C4-2B (cell line): ENCODE results near the gene PALLD.

Experiments used
- H3K27ac ChIP-seq: fragments of 450-650 bp; 2 replicates; pipeline ENCODE4 v1.5.1; 2017
- ZFX ChIP-seq: fragments of 450-650 bp; IDR thresholded peaks from 2 replicates; pipeline ENCODE4 v1.6.1; 2017
- TF ChIP-seq, protein P1 (sequence below): fragments of 450-650 bp; conservative IDR thresholded peaks from 2 replicates; pipeline ENCODE4 v1.5.1; 2017; ENCODE audit warnings: mild to moderate bottlenecking

PALLD gene

DNA sequence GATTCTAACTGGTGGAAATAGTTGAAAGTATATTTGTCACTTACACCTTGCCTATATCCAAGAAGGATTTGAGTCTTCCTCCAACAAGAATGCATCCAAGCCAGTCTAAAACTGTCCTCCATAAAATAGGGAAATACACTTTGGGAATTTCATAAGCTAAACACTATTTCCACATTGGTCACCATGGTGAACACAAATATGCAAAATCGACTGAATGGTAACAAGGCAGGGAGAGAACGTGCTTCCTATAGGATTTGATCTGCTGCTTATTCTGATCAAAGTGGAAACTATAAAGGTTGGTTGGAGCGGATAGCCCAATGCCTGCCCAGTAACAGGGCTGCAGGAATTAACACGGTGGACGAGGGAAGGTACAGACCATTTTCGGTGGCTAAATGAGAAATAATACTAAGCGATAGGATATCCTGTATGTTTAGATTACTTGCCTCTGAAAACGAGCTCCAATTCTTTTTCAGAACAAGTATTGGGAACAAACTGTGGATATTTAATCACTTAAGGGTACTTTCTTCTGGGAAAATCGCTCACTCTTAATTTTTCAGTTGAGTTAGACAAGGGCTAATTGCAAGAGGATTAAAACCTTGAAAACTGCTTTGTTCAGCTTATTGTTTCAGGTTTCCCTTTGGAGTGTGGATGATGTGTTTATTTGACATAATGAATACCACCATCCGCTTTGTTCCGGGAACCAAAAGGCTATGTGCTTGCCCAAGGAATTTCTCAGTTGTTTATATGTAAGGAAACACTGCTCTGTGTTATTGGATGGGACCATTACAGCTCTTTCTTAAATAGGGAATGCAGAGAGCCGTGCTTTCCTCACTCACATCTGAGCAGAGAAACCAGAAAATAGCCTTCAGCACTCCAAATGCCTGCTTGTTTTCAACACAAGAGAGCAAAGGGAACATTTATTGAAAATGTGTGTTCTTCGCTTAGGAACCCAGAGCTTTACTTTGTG lies 318.8 kb downstream of the PALLD start:
- no peak overlapping the region for H3K27ac ChIP-seq
- no peak for TF ChIP-seq ZFX
- TF ChIP-seq, protein P1, sequence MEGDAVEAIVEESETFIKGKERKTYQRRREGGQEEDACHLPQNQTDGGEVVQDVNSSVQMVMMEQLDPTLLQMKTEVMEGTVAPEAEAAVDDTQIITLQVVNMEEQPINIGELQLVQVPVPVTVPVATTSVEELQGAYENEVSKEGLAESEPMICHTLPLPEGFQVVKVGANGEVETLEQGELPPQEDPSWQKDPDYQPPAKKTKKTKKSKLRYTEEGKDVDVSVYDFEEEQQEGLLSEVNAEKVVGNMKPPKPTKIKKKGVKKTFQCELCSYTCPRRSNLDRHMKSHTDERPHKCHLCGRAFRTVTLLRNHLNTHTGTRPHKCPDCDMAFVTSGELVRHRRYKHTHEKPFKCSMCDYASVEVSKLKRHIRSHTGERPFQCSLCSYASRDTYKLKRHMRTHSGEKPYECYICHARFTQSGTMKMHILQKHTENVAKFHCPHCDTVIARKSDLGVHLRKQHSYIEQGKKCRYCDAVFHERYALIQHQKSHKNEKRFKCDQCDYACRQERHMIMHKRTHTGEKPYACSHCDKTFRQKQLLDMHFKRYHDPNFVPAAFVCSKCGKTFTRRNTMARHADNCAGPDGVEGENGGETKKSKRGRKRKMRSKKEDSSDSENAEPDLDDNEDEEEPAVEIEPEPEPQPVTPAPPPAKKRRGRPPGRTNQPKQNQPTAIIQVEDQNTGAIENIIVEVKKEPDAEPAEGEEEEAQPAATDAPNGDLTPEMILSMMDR = no peak

DNA sequence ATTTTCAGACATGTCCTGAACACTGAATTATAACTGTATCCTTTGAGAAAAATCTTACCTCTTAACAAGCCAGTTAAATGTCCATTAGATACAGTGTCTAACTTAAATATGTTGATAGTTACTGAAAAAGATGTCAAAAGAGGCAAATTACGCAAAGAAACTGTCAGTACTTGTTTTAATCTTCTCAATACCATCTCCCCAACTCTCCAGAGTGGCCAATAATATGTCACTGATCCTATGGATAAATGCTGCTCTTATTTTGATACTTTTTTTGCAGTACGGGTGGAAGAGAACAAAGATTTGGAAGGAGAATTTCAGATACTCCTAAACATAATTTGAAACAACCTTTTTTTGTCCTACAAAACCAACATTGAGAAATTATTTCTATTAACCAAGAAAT lies 320.5 kb downstream of the PALLD start:
- H3K27ac ChIP-seq = no peak overlapping the region
- TF ChIP-seq ZFX = no peak
- TF ChIP-seq, protein P1 = no peak

DNA sequence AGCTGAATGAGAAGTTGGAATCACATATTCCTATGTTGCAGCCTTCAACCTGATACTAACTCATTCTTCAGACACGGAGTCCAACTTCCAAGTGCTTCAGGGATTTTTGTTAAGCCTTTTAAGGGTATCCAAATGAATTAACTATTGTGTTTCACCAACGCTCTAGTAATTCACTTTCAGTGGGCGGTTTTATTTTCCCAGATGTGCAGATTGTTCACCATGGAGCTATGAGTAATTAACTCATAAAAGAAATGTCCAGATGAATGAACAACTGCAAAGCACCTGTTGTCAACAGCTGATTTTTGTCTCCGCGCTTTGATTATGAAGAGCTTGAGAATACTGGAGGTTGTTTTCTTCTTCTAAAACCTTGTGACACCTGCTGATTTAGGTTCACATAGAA lies 325.6 kb downstream of the PALLD start:
- no peak for TF ChIP-seq ZFX
- TF ChIP-seq, protein P1 = no peak
- H3K27ac ChIP-seq = no peak overlapping the region

DNA sequence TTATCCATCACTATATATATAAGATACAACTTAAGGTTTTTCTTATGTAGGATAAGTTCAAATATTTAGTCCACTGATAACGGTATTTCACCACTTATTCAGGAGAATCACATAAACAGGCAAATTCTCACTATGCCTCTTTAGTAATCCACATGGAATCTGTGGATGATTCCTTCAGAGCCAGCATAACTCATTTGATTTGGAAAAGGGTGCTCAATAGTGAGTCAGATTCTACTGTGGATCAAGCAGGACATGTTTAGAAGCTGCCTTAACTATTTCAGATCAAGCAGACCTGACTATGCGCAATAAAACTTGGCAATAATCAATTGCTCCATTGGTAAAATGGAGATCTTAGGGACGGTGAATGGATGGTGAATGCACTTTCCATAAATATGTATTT lies 329.1 kb downstream of the PALLD start:
- TF ChIP-seq ZFX = no peak
- TF ChIP-seq, protein P1 = no peak
- no peak overlapping the region for H3K27ac ChIP-seq

DNA sequence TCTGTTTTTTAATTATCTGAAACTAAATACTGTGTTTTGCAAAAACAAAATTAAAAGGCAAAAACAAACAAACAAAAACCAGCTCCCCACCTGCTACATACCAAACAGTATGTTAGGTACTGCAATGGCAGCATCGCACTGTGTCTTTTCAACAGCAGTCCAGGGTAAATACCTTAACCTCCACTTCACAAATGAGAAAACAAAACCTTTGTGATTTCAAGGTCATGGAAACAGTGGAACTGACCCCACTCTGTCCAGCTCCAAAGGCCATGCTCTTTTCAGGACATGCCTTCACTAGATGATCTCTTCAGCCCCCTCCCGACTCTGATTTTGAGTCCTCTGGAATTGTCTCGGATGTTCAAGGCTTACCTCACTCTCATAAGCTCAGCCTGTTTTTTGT lies 329.8 kb downstream of the PALLD start:
- TF ChIP-seq, protein P1 = no peak
- H3K27ac ChIP-seq = no peak overlapping the region

DNA sequence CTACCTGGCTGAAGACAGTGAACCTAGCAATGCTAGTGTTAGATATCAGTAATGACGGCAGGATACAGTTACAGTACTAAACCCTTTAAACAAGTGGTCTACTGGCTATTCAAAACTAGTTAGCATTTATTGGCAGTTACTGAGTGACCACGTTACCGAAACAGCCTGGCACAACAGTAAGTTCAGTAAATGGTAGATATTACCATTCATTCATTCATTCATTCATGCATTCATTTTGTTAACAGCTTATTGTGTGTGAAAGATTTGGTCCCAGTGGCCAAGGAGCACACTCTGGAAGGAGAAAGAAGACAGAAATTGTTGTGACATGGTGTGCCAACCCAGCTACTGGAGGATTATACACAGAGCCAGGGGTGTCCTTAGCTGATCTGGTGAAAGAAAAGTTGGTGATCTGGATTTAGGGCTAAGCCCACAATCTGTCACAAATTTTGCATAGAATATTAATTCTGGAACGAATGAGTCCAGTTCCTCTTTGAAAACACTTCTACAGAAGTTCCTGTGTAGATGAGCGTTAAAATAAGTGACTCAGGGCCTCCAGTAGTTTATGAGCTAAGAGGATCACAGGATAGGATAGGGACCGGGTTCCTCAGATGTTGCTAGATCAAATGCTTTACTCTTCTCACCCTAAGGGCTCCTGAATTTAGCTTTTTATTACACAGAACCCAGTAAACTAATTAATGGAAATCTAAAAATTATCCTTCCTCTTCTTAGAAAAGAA lies 334.1 kb downstream of the PALLD start:
- TF ChIP-seq, protein P1 = no peak
- no peak for TF ChIP-seq ZFX
- H3K27ac ChIP-seq = peak overlapping the region; percentile 78; the same call in 1 of the 2 replicates

DNA sequence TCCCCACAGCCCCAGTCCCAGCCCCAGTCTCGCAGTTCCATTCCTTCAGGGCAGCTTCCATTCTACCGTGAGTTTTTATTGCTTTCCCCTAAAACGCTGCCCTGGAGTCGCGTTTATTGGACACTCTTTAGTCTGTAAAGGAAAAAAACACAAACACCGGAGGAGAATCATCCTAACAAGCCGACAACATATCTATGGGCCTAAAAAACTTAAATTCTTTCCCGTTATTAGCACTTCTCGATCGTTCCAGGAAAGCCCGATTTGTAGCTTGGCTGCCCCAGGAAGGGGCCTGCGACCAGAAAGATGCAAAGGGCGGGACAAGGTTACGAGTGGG lies 334.7 kb downstream of the PALLD start:
- peak overlapping the region; percentile 78 for H3K27ac ChIP-seq
- TF ChIP-seq ZFX = no peak
- TF ChIP-seq, protein P1 = no peak
